ENCODE results near the gene AFDN. TPM values are rescaled to one million over a fixed set of nuclear protein-coding genes. Genes with fewer than 3 reads are reported as not detected.

AFDN gene
- polyA plus RNA-seq, 3 donors from 2014 or later = 0.27 to 1.5 TPM; not detected in 1

DNA sequence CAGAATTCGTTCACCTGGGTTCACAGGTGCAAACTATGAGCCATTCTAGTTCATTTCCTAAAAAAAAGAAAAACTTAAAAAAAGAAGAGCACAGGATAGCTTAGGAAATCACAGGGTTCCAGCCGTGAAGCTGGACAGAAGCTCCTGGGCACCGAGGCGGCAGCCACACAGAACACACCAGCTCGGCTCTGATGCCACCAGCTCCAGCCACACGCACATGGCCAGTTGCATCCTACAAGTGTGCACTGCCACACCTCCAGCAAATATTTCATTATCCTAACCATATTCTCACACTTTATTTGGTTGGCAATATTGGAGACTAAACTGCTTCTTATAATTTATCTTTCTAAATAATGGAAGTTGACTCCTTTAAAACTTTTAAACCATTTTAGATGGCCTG is 26.2 kb upstream of the AFDN start:
- no peak for DNase-seq
- peaks cover 0 to 2% of the 10 kb centered on the region in 2 donors for H3K4me1 Mint-ChIP-seq
- peaks cover 5 to 12% (median 7%) of the 10 kb centered on the region in 3 donors for H3K27me3 Mint-ChIP-seq (ENCODE audit: low read depth in 3 of 3)
- H3K4me3 Mint-ChIP-seq = no peak overlapping the region
- H3K36me3 Mint-ChIP-seq = no peaks in the 10 kb centered on the region
- peaks cover 0 to 1% (median 0%) of the 10 kb centered on the region in 6 donors for H3K9me3 Mint-ChIP-seq
- no peak overlapping the region for H3K27ac Mint-ChIP-seq

GRCh38 chr6:167801263-167801662 is 25.4 kb upstream of the AFDN start:
- Mint-ChIP-seq H3K36me3 (no peaks in the 10 kb centered on the region), H3K4me3 (no peak overlapping the region), H3K9me3 (peaks cover 0 to 1% (median 0%) of the 10 kb centered on the region in 6 donors), H3K27ac (no peak overlapping the region), H3K4me1 (no peaks in the 10 kb centered on the region), H3K27me3 (ENCODE audit: low read depth in 3 of 3) (peaks cover 2 to 9% (median 7%) of the 10 kb centered on the region in 3 donors)
- no peak for DNase-seq

DNA sequence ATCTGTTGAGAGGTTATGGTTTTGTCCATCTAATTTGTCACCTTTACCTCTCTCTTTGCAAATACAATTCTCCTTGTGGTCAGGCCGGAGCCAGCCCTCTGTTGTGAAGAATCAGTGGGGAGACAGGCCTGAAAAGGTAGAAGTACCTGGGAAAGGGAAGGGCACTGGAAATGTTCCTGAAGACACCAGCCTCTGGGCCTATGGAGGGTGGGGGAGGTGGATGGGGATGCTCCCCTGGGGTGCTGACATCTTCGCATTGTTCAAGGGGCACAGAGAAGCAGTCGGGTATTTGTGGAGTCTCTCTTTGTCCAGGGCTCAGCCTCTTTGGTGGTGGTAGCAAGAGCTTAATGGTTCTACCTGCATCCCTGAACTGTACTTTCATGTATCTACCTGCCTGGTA is 24.4 kb upstream of the AFDN start:
- Mint-ChIP-seq H3K27ac (no peak overlapping the region), H3K27me3 (ENCODE audit: low read depth in 3 of 3) (peaks cover 7 to 9% (median 8%) of the 10 kb centered on the region in 3 donors), H3K4me1 (peaks cover 0 to under 1% of the 10 kb centered on the region in 2 donors), H3K4me3 (no peak overlapping the region), H3K9me3 (peaks cover 0 to 1% (median 0%) of the 10 kb centered on the region in 6 donors), H3K36me3 (no peaks in the 10 kb centered on the region)
- no peak for DNase-seq

DNA sequence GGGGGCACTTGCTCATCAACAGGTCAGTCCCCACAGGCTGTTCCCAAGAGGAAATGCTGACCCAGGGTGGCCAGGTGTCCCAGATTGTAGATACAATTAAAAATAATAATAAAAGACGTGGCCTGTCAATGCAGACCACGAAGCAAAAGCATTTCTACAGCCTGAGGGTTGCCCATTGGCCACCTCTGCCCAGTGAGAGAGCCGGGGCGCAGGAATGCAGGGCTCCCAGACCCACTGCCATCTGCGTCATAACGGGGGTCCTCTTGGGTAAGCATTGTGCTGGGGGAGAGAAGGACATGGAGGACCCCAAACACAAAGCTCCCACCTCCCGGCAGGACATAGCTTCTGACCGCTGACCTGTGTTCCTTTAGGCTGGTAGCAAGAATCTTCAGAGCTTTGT is 22.9 kb upstream of the AFDN start:
- Mint-ChIP-seq H3K27me3 (ENCODE audit: low read depth in 3 of 3) (peaks cover 4 to 12% (median 6%) of the 10 kb centered on the region in 3 donors), H3K36me3 (no peaks in the 10 kb centered on the region), H3K9me3 (no peaks in the 10 kb centered on the region), H3K4me3 (no peak overlapping the region), H3K27ac (no peak overlapping the region), H3K4me1 (peaks cover 0 to 8% of the 10 kb centered on the region in 2 donors)
- no peak for DNase-seq

- Mint-ChIP-seq H3K9me3 (no peaks in the 10 kb centered on the region), H3K4me3 (no peak overlapping the region), H3K27ac (no peak overlapping the region), H3K27me3 (ENCODE audit: low read depth in 3 of 3) (peaks cover 6 to 14% (median 9%) of the 10 kb centered on the region in 3 donors), H3K36me3 (no peaks in the 10 kb centered on the region), H3K4me1 (peaks cover 0 to 8% of the 10 kb centered on the region in 2 donors)
- no peak for DNase-seq
Observed at GRCh38 chr6:167804281-167805013, 22.3 kb upstream of the AFDN start.

DNA sequence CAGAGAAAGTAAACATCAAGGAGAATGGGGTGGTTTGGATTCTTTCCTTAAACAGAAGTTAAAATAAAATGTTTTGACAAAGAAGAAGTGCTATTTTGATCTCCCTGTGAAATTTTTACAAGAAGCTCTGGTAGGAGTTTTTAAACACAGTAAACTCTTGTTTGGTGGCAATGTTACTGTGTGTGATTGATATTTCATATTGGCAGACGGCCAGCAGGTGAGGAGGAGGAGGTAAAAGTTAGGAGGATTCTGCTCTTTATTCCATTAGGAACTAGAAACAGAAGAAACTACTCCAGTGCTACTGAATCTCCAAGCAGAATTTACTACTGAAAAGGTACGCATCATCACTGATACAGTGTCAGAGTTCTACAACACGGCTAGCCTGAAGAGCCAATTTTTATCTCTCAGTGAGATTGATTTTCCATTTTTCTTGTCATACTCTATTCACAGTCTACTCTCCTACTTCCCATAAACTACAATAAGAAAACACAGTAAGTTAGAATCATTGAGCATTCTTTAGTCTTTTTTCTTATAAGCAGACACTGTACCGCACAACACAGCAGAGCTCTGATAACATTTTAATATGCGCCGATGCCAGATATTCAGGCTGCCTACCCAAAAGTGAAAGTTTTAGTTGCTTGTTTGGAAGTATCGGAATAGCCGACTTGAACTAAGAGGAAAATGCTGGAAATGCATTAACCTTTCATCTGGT is 21.2 kb upstream of the AFDN start:
- no peak for DNase-seq
- Mint-ChIP-seq H3K27ac (no peak overlapping the region), H3K9me3 (no peaks in the 10 kb centered on the region), H3K27me3 (ENCODE audit: low read depth in 3 of 3) (peaks cover 4 to 16% (median 10%) of the 10 kb centered on the region in 3 donors), H3K4me1 (peaks cover 0 to 8% of the 10 kb centered on the region in 2 donors), H3K4me3 (no peak overlapping the region), H3K36me3 (no peaks in the 10 kb centered on the region)

- no peaks in the 10 kb centered on the region for H3K9me3 Mint-ChIP-seq
- no peak for DNase-seq
- no peak overlapping the region for H3K27ac Mint-ChIP-seq
- H3K27me3 Mint-ChIP-seq (ENCODE audit: low read depth in 3 of 3) = peaks cover 4 to 16% (median 10%) of the 10 kb centered on the region in 3 donors
- peaks cover 0 to 8% of the 10 kb centered on the region in 2 donors for H3K4me1 Mint-ChIP-seq
- H3K4me3 Mint-ChIP-seq = no peak overlapping the region
- H3K36me3 Mint-ChIP-seq = no peaks in the 10 kb centered on the region
Observed at GRCh38 chr6:167806061-167806700, 20.5 kb upstream of the AFDN start.

- H3K4me1 Mint-ChIP-seq = peaks cover 0 to 8% of the 10 kb centered on the region in 2 donors
- peaks cover 0 to 4% (median 0%) of the 10 kb centered on the region in 6 donors for H3K9me3 Mint-ChIP-seq
- peaks cover 2 to 16% (median 12%) of the 10 kb centered on the region in 3 donors for H3K27me3 Mint-ChIP-seq (ENCODE audit: low read depth in 3 of 3)
- H3K36me3 Mint-ChIP-seq = no peaks in the 10 kb centered on the region
- DNase-seq = no peak
- H3K27ac Mint-ChIP-seq = no peak overlapping the region
- no peak overlapping the region for H3K4me3 Mint-ChIP-seq
Observed at GRCh38 chr6:167807200-167807599, 19.5 kb upstream of the AFDN start.

DNA sequence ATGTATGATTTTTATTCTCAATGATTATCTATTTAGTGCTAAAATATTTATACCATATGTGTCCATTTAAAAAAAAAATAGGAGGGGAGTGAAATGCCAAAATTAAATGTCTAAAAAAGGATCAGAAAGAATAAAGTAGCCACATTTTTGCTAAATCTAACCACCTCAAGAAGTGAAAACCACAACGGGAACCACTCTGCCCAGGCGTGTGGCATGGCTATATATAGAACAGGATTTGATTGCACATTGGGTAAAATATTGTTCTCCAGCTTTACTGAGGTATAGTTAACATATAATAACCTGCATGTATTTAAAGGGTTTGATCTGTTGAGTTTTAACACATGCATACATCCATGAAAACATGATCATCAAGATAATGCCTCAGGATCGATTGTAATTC is 19.0 kb upstream of the AFDN start:
- Mint-ChIP-seq H3K36me3 (no peaks in the 10 kb centered on the region), H3K4me3 (no peak overlapping the region), H3K4me1 (peaks cover 0 to 8% of the 10 kb centered on the region in 2 donors), H3K27me3 (ENCODE audit: low read depth in 3 of 3) (peaks cover 2 to 16% (median 14%) of the 10 kb centered on the region in 3 donors), H3K9me3 (peaks cover 0 to 4% (median 0%) of the 10 kb centered on the region in 6 donors), H3K27ac (no peak overlapping the region)
- no peak for DNase-seq

DNA sequence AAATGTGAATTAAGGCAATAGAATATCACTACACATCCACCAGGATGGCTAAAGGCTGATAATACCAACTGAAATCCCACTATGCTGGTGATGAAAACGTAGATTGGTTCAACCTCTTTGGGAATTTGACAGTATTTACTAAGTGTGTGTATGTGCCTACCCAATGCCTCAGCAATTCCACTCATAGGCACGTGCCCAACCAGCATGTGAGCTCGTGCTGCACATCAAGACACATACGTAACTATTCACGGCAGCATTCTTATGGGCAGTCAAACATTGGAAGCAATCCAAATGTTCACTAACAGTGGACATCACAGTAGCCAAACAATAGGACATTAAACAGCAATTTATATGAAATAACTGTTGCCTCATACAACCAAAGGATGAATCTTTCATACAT is 15.7 kb upstream of the AFDN start:
- Mint-ChIP-seq H3K27ac (no peak overlapping the region), H3K27me3 (ENCODE audit: low read depth in 3 of 3) (peaks cover 2 to 17% (median 10%) of the 10 kb centered on the region in 3 donors), H3K36me3 (no peaks in the 10 kb centered on the region), H3K4me3 (no peak overlapping the region), H3K4me1 (peaks cover 0 to 8% of the 10 kb centered on the region in 2 donors), H3K9me3 (peaks cover 0 to 4% (median 0%) of the 10 kb centered on the region in 6 donors)
- DNase-seq = no peak

DNA sequence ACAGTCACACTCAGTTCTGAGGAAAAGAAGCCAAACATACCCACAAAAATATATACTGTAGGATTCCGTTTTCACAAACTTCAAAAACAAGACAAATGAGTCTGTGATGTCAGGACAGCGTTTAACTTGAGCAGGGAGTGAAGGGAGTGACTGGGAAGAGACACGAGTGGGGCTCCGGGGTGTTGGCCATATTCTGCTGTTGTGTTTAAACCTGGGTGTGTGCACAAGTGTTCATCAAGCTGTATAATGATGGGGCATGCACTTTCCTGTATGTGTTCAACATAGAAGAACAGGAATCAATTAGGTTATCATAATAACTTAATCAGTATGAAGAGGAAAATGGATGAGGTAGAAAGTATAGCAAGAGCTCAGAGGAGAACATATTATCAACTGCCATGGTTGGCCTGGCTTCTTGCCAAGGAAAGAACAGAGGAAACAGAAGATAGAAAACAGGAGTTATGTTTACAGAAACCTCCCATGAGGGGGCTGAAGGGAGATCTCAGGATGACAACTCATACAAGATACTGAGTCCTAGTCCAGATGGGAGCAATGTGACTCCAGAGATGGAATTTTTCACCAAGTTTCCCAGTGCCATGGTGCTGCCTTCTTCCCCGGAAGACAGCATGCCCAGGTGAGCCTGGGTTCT is 15.1 kb upstream of the AFDN start:
- Mint-ChIP-seq H3K36me3 (no peaks in the 10 kb centered on the region), H3K27me3 (ENCODE audit: low read depth in 3 of 3) (peaks cover 3 to 18% (median 10%) of the 10 kb centered on the region in 3 donors), H3K4me1 (peaks cover 0 to 8% of the 10 kb centered on the region in 2 donors), H3K9me3 (peaks cover 0 to 4% (median 0%) of the 10 kb centered on the region in 6 donors), H3K27ac (no peak overlapping the region), H3K4me3 (no peak overlapping the region)
- no peak for DNase-seq

GRCh38 chr6:167812088-167812487 is 14.6 kb upstream of the AFDN start:
- Mint-ChIP-seq H3K4me3 (no peak overlapping the region), H3K27ac (no peak overlapping the region), H3K4me1 (peaks cover 0 to 8% of the 10 kb centered on the region in 2 donors), H3K36me3 (no peaks in the 10 kb centered on the region), H3K9me3 (peaks cover 0 to 4% (median 0%) of the 10 kb centered on the region in 6 donors), H3K27me3 (ENCODE audit: low read depth in 3 of 3) (peaks cover 4 to 18% (median 10%) of the 10 kb centered on the region in 3 donors)
- DNase-seq = no peak

DNA sequence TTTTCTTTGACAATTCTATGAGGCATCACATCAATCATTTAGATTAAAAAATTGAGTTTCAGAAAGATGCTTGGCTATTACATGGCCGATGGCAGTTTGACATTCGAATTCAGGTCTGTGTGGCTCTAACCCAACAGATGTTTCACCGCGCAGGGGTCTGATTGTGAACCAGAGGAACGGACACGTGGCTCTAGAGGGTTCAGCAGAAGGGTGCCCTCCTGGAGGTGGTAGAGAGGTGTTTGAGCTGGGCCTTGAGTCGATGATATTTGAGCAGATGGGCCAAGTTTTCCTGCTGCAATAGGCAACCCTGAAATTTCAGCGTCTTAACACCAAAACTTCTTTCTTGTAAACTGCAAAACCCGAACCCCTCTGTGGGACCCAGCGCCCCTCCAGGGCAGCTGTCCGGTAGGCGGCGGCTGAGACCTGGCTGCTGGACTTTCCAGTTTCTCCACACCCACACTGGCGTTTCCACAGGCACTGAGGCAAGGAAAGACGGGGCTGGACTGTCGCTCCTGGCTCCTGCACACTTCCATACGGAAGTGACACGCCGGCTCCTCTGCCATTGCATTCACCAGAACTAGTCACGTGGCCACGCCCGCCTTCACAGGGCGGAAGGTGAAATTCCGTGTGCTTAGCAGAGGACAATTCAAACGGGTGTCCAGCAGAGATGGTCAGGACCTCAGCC is 11.3 kb upstream of the AFDN start:
- H3K27ac Mint-ChIP-seq = no peak overlapping the region
- DNase-seq = no peak
- H3K4me3 Mint-ChIP-seq = peak overlapping the region in 1 of 5 donors; percentile 72
- H3K27me3 Mint-ChIP-seq (ENCODE audit: low read depth in 3 of 3) = peaks cover 5 to 15% (median 5%) of the 10 kb centered on the region in 3 donors
- H3K36me3 Mint-ChIP-seq = no peaks in the 10 kb centered on the region
- no peaks in the 10 kb centered on the region for H3K4me1 Mint-ChIP-seq
- H3K9me3 Mint-ChIP-seq = peaks cover 0 to 4% (median 0%) of the 10 kb centered on the region in 6 donors

Measured in immature natural killer cell (primary cell).